GM12865 (cell line): ENCODE measurements around the gene MAP3K9.

ENCODE experiments used
- DNase-seq: peaks from one replicate; pipeline ENCODE4 v3.0.0; 2010; ENCODE audit warnings: low read depth
- H3K4me3 ChIP-seq: 2 replicates; pipeline ENCODE4 v1.5.1; 2011; ENCODE audit warnings: mild to moderate bottlenecking, low read depth, low read length, control low read depth
- TF ChIP-seq, protein P1 (sequence below): IDR thresholded peaks from 2 replicates; pipeline ENCODE4 v1.5.1; 2011; ENCODE audit warnings: low read length, control low read depth, low read depth, inconsistent platforms; ENCODE audit not compliant: insufficient read depth; ENCODE audit errors: missing control alignments

MAP3K9 gene

GRCh38 chr14:70776197-70776596, 33.1 kb downstream of the MAP3K9 start:
- TF ChIP-seq, protein P1, sequence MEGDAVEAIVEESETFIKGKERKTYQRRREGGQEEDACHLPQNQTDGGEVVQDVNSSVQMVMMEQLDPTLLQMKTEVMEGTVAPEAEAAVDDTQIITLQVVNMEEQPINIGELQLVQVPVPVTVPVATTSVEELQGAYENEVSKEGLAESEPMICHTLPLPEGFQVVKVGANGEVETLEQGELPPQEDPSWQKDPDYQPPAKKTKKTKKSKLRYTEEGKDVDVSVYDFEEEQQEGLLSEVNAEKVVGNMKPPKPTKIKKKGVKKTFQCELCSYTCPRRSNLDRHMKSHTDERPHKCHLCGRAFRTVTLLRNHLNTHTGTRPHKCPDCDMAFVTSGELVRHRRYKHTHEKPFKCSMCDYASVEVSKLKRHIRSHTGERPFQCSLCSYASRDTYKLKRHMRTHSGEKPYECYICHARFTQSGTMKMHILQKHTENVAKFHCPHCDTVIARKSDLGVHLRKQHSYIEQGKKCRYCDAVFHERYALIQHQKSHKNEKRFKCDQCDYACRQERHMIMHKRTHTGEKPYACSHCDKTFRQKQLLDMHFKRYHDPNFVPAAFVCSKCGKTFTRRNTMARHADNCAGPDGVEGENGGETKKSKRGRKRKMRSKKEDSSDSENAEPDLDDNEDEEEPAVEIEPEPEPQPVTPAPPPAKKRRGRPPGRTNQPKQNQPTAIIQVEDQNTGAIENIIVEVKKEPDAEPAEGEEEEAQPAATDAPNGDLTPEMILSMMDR, result no peak
- DNase-seq, result peak; percentile 76
- H3K4me3 ChIP-seq, result no peak overlapping the region

GRCh38 chr14:70773182-70773862, 36.0 kb downstream of the MAP3K9 start:
- no peak overlapping the region for H3K4me3 ChIP-seq
- no peak for DNase-seq
- TF ChIP-seq, protein P1, result no peak

GRCh38 chr14:70771781-70772212, 37.5 kb downstream of the MAP3K9 start:
- TF ChIP-seq, protein P1, result no peak
- H3K4me3 ChIP-seq, result no peak overlapping the region
- DNase-seq, result no peak

DNA sequence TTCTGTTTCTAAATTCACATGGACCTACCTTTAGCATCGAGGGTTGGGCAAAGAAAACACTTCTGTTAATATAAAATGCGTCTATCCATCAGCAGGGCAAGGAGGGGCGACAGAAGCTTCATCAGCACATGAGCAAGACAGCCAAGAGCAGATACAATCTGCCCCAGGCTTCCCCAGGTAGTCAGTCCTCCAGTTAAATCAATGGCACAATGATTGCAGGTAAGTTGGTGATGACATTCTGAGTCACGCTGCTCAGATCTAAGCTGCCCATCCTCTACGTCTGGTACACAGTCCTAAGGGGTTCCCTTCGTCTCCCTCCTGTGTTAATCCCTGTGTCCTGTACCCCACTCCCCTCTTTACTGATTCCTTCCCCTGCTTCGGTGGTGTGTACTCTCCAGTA, 38.8 kb downstream of the MAP3K9 start:
- H3K4me3 ChIP-seq, result no peak overlapping the region
- TF ChIP-seq, protein P1, result no peak
- no peak for DNase-seq

GRCh38 chr14:70759398-70759797, 49.9 kb downstream of the MAP3K9 start:
- TF ChIP-seq, protein P1, result no peak
- DNase-seq, result peak; percentile 54
- H3K4me3 ChIP-seq, result no peak overlapping the region

- no peak for DNase-seq
- H3K4me3 ChIP-seq, result no peak overlapping the region
- TF ChIP-seq, protein P1, result no peak
These were observed 53.7 kb downstream of the MAP3K9 start for GRCh38 chr14:70755655-70756054.

DNA sequence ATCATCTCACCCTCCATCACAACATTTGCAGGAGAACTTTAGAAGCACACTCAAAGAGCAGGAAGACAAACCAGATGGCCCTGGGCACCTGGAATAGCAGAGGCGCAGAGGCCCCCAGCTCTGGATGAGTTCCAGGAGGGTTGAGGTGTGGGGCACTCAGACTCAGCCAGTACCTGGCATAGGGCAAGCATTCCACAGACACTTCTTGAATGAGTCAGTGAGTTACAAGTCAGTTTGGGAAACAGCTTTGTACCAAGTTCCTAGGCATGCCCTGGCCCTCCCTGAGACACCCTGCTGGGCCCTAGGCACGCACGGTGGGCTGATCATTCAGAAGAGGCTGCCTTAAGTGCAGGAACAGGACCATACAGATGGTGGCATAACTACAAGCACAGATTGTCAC, 54.3 kb downstream of the MAP3K9 start:
- TF ChIP-seq, protein P1, result no peak
- no peak overlapping the region for H3K4me3 ChIP-seq
- DNase-seq, result no peak
